Measurements from ENCODE around the gene NIM1K. TPM values are rescaled to one million over a fixed set of nuclear protein-coding genes. Genes with fewer than 3 reads are reported as not detected.

NIM1K gene
- total and polyA plus RNA-seq, 10 of the 15 experiments (the other 5 are each of a cell fraction or from before 2014, with no cell fraction given), result 0.27 to 1.7 (median 0.66) TPM

GRCh38 chr5:43168175-43168574 lies 23.9 kb upstream of the NIM1K start:
- intact Hi-C loops (cut with micrococcal nuclease; ENCODE audit: unreplicated experiment), result no loop called here
- H3K9me3 ChIP-seq (replicated peaks; ENCODE audit: control insufficient read depth, insufficient read depth, low read length), result no peaks in the 10 kb centered on the region
- POLR2A ChIA-PET, result no interaction called here
- ATAC-seq, result no peak
- 75% methylated on average over 2 of the region's 2 CpGs for WGBS (ENCODE audit: insufficient coverage, insufficient replicate concordance, low lambda C conversion rate, missing lambda C conversion rate)
- H3K27ac ChIP-seq (ENCODE audit: control insufficient read depth, insufficient read depth), result no peak overlapping the region
- no peaks in the 10 kb centered on the region for H4K20me1 ChIP-seq (ENCODE audit: control insufficient read depth, insufficient read depth)
- SMC1A ChIA-PET (ENCODE audit: uncharacterized antibody, unreplicated experiment), result interaction anchor here (0.8 kb wide), 1 partner anchor 67 kb away, joined by 3 read pairs; no protein-coding TSS in a partner anchor
- CTCF ChIA-PET, result no interaction called here
- no peak overlapping the region for H3K4me2 ChIP-seq (ENCODE audit: control insufficient read depth, insufficient read depth)
- no peaks in the 10 kb centered on the region for H3K79me2 ChIP-seq (ENCODE audit: control insufficient read depth, insufficient read depth, low read length)
- no peak for FAIRE-seq
- H2AFZ ChIP-seq (ENCODE audit: control insufficient read depth, low read depth, low read length), result no peak overlapping the region
- RAD21 ChIA-PET (ENCODE audit: unreplicated experiment), result no interaction called here
- DNase-seq (ENCODE audit: low read depth, low spot score), result no peak
- no peak overlapping the region for H3K4me3 ChIP-seq
- H3K27me3 ChIP-seq (replicated peaks in 1 of 2; ENCODE audit: control insufficient read depth in 2 of 2, insufficient read depth in 2 of 2, low read length in 1 of 2), result no peaks in the 10 kb centered on the region
- no peaks in the 10 kb centered on the region for H3K4me1 ChIP-seq (ENCODE audit: control insufficient read depth, insufficient read depth, low read length)
- H3K9ac ChIP-seq (ENCODE audit: control insufficient read depth, insufficient read depth, low read length), result no peak overlapping the region
- TF ChIP-seq NR2C1 (IDR thresholded peaks at IDR 0.05) (no peak), RUNX3 (IDR thresholded peaks at IDR 0.05; ENCODE audit: low read length) (no peak), HDGF (IDR thresholded peaks at IDR 0.05) (no peak), IKZF1 (conservative IDR thresholded peaks at IDR 0.05) (no peak), TBL1XR1 (IDR thresholded peaks at IDR 0.05; ENCODE audit: low read depth, low read length) (no peak), ZNF687 (IDR thresholded peaks at IDR 0.05) (no peak), FOXM1 (IDR thresholded peaks at IDR 0.05; ENCODE audit: low read depth, low read length) (no peak), ZNF622 (IDR thresholded peaks at IDR 0.05) (no peak), FOXK2 (IDR thresholded peaks at IDR 0.05) (no peak), KAT2A (conservative IDR thresholded peaks at IDR 0.05; ENCODE audit: control insufficient read depth, low read depth, low read length) (no peak), NRF1 (conservative IDR thresholded peaks at IDR 0.05; ENCODE audit: low read depth, low read length) (no peak)
- TF ChIP-seq, protein P1, sequence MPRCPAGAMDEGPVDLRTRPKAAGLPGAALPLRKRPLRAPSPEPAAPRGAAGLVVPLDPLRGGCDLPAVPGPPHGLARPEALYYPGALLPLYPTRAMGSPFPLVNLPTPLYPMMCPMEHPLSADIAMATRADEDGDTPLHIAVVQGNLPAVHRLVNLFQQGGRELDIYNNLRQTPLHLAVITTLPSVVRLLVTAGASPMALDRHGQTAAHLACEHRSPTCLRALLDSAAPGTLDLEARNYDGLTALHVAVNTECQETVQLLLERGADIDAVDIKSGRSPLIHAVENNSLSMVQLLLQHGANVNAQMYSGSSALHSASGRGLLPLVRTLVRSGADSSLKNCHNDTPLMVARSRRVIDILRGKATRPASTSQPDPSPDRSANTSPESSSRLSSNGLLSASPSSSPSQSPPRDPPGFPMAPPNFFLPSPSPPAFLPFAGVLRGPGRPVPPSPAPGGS (IDR thresholded peaks at IDR 0.05; ENCODE audit: borderline replicate concordance, insufficient read depth, low read depth, low read length, poor library complexity, severe bottlenecking), result no peak
- TF ChIP-seq, protein P2, sequence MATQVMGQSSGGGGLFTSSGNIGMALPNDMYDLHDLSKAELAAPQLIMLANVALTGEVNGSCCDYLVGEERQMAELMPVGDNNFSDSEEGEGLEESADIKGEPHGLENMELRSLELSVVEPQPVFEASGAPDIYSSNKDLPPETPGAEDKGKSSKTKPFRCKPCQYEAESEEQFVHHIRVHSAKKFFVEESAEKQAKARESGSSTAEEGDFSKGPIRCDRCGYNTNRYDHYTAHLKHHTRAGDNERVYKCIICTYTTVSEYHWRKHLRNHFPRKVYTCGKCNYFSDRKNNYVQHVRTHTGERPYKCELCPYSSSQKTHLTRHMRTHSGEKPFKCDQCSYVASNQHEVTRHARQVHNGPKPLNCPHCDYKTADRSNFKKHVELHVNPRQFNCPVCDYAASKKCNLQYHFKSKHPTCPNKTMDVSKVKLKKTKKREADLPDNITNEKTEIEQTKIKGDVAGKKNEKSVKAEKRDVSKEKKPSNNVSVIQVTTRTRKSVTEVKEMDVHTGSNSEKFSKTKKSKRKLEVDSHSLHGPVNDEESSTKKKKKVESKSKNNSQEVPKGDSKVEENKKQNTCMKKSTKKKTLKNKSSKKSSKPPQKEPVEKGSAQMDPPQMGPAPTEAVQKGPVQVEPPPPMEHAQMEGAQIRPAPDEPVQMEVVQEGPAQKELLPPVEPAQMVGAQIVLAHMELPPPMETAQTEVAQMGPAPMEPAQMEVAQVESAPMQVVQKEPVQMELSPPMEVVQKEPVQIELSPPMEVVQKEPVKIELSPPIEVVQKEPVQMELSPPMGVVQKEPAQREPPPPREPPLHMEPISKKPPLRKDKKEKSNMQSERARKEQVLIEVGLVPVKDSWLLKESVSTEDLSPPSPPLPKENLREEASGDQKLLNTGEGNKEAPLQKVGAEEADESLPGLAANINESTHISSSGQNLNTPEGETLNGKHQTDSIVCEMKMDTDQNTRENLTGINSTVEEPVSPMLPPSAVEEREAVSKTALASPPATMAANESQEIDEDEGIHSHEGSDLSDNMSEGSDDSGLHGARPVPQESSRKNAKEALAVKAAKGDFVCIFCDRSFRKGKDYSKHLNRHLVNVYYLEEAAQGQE (IDR thresholded peaks at IDR 0.05; ENCODE audit: low read depth, low read length), result no peak
- TF ChIP-seq, protein P3, sequence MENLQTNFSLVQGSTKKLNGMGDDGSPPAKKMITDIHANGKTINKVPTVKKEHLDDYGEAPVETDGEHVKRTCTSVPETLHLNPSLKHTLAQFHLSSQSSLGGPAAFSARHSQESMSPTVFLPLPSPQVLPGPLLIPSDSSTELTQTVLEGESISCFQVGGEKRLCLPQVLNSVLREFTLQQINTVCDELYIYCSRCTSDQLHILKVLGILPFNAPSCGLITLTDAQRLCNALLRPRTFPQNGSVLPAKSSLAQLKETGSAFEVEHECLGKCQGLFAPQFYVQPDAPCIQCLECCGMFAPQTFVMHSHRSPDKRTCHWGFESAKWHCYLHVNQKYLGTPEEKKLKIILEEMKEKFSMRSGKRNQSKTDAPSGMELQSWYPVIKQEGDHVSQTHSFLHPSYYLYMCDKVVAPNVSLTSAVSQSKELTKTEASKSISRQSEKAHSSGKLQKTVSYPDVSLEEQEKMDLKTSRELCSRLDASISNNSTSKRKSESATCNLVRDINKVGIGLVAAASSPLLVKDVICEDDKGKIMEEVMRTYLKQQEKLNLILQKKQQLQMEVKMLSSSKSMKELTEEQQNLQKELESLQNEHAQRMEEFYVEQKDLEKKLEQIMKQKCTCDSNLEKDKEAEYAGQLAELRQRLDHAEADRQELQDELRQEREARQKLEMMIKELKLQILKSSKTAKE (IDR thresholded peaks at IDR 0.05; ENCODE audit: low read depth, poor library complexity, severe bottlenecking), result no peak
- in situ Hi-C loops (cut with MboI), result no loop called here
- no TSS peak for BruUV-seq (replicated peaks)
- H3K36me3 ChIP-seq (ENCODE audit: control insufficient read depth in 2 of 2, insufficient read depth in 2 of 2, low read length in 1 of 2), result peaks cover 0 to 4% of the 10 kb centered on the region in 2 experiments; a peak in 2 of 4 replicates
